Right atrium auricular region (tissue), 2 donors: Measurements from ENCODE around the gene ITPR1. TPM values are rescaled to one million over a fixed set of nuclear protein-coding genes. Genes with fewer than 3 reads are reported as not detected.

Experiments
- DNase-seq: peaks from one replicate; pipeline ENCODE4 v3.0.0-alpha.2; 2019; ENCODE audit warnings: low spot score
- H3K27ac ChIP-seq, 2 donors: fragments of 200-600 bp; sonication (generic); 1 replicate in 1 of 2; 2 replicates in 1 of 2; pipeline ENCODE4 v1.5.1; 2016 to 2019
- H3K27me3 ChIP-seq, 2 donors: fragments of 200-600 bp; sonication (generic); one replicate each; pipeline versions ENCODE4 v1.5.1 to v1.6.0; 2017 to 2019
- H3K36me3 ChIP-seq: fragments of 200-600 bp; sonication (generic); one replicate; pipeline ENCODE4 v1.5.1; 2016
- H3K4me1 ChIP-seq, 2 donors: fragments of 200-600 bp; sonication (generic); one replicate each; pipeline versions ENCODE4 v1.5.1 to v1.6.0; 2017 to 2019
- H3K4me3 ChIP-seq, 2 donors: fragments of 200-600 bp; sonication (generic); 1 replicate in 1 of 2; 2 replicates in 1 of 2; pipeline ENCODE4 v1.5.1; 2017 to 2019; ENCODE audit warnings: mild to moderate bottlenecking in 1 of 2, moderate library complexity in 1 of 2
- H3K9me3 ChIP-seq, 2 donors: fragments of 200-600 bp; sonication (generic); one replicate each; pipeline ENCODE4 v1.5.1; 2019
- total RNA-seq, 2 donors: library from RNA; depleted of rRNA; stranded (reverse); fragments of >200 nt; gene quantifications; one replicate each; pipeline ENCODE4 v1.1.0, GENCODE V29; 2016
- TF ChIP-seq, protein P1 (sequence below), 2 donors: fragments of 200-600 bp; sonication (generic); IDR thresholded peaks; one replicate each; pipeline ENCODE4 v1.5.1; 2019; ENCODE audit warnings: antibody characterized with exemption in 2 of 2

The ITPR1 gene
- total RNA-seq, 2 donors from 2014 or later, result 36.7 to 42.5 TPM

DNA sequence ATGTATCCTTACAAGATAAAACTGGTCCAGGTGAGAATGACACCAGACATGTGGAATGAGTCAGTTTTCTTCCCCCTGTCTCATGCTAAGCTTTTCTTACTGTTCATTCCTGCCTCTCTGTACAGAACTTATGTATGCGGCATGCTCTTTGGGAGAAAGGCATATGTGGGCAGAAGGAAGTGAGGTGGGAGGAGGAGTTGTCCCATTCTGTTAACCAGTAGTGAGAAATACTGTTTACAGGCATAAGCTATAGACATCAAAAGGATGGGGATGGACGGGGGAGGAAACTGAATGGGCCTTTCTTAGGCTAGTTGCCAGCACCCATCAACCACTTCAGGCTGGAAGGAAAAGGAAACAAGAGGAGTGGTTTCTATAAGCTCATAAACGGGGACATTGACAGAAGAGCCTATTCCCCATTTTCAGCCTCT, 342.5 kb downstream of the ITPR1 start:
- peaks cover 23% of the 10 kb centered on the region for H3K36me3 ChIP-seq
- H3K4me3 ChIP-seq, result no peak overlapping the region
- H3K4me1 ChIP-seq, result peaks cover 0 to 13% of the 10 kb centered on the region in 2 donors
- H3K9me3 ChIP-seq, result no peaks in the 10 kb centered on the region
- H3K27ac ChIP-seq, result no peak overlapping the region
- TF ChIP-seq, protein P1, sequence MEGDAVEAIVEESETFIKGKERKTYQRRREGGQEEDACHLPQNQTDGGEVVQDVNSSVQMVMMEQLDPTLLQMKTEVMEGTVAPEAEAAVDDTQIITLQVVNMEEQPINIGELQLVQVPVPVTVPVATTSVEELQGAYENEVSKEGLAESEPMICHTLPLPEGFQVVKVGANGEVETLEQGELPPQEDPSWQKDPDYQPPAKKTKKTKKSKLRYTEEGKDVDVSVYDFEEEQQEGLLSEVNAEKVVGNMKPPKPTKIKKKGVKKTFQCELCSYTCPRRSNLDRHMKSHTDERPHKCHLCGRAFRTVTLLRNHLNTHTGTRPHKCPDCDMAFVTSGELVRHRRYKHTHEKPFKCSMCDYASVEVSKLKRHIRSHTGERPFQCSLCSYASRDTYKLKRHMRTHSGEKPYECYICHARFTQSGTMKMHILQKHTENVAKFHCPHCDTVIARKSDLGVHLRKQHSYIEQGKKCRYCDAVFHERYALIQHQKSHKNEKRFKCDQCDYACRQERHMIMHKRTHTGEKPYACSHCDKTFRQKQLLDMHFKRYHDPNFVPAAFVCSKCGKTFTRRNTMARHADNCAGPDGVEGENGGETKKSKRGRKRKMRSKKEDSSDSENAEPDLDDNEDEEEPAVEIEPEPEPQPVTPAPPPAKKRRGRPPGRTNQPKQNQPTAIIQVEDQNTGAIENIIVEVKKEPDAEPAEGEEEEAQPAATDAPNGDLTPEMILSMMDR (IDR thresholded peaks at IDR 0.05), result no peak
- no peaks in the 10 kb centered on the region for H3K27me3 ChIP-seq
- no peak for DNase-seq

DNA sequence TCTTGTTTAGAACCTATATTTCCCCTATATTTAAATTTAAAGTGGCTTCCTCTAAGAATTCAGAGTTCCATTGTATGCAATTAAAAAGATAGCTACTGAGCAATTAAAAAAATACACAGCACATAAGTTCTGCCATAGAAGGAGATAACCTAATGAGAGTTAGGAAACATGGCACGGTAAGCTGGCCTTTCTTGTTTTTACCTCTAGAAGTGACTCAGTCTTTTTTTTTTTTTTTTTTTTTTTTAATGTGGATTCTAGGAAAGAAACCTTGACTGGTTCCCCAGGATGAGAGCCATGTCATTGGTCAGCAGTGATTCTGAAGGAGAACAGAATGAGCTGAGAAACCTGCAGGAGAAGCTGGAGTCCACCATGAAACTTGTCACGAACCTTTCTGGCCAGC, 343.4 kb downstream of the ITPR1 start:
- H3K27ac ChIP-seq, result no peak overlapping the region
- no peaks in the 10 kb centered on the region for H3K27me3 ChIP-seq
- H3K9me3 ChIP-seq, result no peaks in the 10 kb centered on the region
- peaks cover 23% of the 10 kb centered on the region for H3K36me3 ChIP-seq
- no peak overlapping the region for H3K4me3 ChIP-seq
- TF ChIP-seq, protein P1 (IDR thresholded peaks at IDR 0.05), result no peak
- no peak for DNase-seq
- peaks cover 0 to 7% of the 10 kb centered on the region in 2 donors for H3K4me1 ChIP-seq

DNA sequence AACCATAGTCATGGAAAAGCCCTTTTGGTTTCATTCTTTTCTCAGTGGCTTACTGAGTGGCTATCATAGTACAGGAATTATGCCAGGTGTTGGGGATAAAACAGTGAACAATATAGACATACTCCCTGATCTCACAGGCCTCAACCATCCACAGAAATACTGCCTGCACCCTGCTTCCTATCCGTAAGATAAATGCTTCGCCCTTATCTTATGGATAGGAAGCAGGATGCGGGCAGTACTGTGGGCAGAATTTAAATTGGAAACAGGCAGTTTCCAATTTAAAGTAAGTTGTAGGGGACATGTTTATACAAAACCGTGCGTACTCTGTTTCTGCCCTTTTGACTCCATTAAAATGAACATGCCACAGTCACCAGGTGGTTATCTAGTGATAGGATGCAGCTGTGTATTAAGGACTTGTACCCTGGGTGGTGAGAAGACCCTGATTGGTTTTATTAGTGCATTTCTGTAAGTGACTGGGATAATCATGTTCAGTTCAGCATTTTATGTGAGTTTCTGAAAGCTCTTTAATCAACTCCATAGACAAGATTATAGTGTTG, 344.3 kb downstream of the ITPR1 start:
- no peak overlapping the region for H3K4me3 ChIP-seq
- TF ChIP-seq, protein P1 (IDR thresholded peaks at IDR 0.05), result no peak
- no peaks in the 10 kb centered on the region for H3K9me3 ChIP-seq
- DNase-seq, result no peak
- no peaks in the 10 kb centered on the region for H3K27me3 ChIP-seq
- peaks cover 23% of the 10 kb centered on the region for H3K36me3 ChIP-seq
- H3K27ac ChIP-seq, result no peak overlapping the region
- no peaks in the 10 kb centered on the region for H3K4me1 ChIP-seq

DNA sequence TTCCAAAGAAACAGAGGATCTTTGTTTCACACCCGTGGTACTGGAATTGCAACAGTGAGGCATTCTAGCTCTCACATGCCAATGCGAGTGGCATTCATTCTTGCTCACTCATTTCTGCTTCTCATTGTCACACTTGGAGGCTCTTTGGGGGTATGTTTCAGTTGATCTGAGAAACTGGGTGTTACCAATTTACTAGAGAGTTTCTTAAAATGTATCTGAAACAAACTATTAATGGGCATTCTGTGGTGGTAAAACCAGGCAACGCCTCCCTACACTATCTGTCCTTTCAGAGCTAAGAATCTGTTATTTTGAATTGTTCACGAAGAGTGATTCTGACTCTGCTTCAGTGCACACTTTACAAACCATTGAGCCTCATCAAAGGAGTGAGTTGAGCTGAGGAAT, 345.5 kb downstream of the ITPR1 start:
- Histone ChIP-seq H3K27ac (no peak overlapping the region), H3K4me1 (no peaks in the 10 kb centered on the region), H3K4me3 (no peak overlapping the region), H3K27me3 (no peaks in the 10 kb centered on the region), H3K36me3 (peaks cover 23% of the 10 kb centered on the region), H3K9me3 (no peaks in the 10 kb centered on the region)
- DNase-seq, result no peak
- TF ChIP-seq, protein P1 (IDR thresholded peaks at IDR 0.05), result no peak

DNA sequence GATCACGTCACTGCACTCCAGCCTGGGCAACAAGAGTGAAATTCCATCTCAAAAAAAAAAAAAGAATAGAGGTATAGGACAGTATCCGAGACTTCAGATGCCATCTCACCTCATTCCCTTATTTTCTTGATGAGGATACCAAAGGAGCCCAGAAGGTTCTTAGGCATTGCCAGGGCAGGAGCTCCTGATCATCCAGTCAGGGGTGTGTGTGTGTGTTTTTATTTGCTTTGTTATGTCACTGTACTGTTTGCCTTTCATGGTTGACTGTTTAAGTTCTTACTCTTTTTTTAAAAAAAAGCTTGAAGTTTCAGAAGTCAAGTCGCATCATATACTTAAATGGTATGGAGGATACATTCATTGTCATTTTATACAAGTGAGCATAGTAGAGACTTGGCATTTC, 346.1 kb downstream of the ITPR1 start:
- Histone ChIP-seq H3K27ac (no peak overlapping the region), H3K4me1 (no peaks in the 10 kb centered on the region), H3K4me3 (no peak overlapping the region), H3K27me3 (no peaks in the 10 kb centered on the region), H3K9me3 (no peaks in the 10 kb centered on the region), H3K36me3 (peaks cover 23% of the 10 kb centered on the region)
- TF ChIP-seq, protein P1 (IDR thresholded peaks at IDR 0.05), result no peak
- no peak for DNase-seq

DNA sequence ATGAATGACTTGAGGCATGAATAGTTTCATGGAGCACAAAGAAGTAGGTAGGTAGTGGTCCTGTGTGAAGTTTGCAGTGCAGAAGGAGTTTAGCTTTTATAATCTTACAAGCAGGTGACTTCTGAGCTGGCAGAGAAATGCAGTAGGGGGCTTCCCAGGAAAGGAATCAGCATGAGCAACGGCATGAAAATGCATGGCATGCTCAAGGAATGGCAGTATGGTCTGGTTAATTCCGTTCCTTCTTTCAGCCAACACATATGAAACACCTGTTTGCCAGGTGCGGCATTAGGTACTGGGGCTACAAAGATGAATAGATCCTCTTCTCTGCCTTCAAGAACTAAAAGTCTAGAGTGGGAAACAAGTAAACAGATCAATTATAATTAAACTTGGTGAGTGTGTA, 348.1 kb downstream of the ITPR1 start:
- peaks cover 23% of the 10 kb centered on the region for H3K36me3 ChIP-seq
- no peaks in the 10 kb centered on the region for H3K9me3 ChIP-seq
- TF ChIP-seq, protein P1 (IDR thresholded peaks at IDR 0.05), result no peak
- H3K4me3 ChIP-seq, result no peak overlapping the region
- no peaks in the 10 kb centered on the region for H3K4me1 ChIP-seq
- no peak overlapping the region for H3K27ac ChIP-seq
- no peak for DNase-seq
- no peaks in the 10 kb centered on the region for H3K27me3 ChIP-seq
